Measurements from ENCODE around the gene CDH3. TPM values are rescaled to one million over a fixed set of nuclear protein-coding genes. Genes with fewer than 3 reads are reported as not detected.
A peak's percentile ranks its signal among the peaks of the same experiment; 100 is the strongest.

CDH3 gene
- total and polyA plus RNA-seq, 2 experiments from 2014 or later: 78.0 to 210 TPM

DNA sequence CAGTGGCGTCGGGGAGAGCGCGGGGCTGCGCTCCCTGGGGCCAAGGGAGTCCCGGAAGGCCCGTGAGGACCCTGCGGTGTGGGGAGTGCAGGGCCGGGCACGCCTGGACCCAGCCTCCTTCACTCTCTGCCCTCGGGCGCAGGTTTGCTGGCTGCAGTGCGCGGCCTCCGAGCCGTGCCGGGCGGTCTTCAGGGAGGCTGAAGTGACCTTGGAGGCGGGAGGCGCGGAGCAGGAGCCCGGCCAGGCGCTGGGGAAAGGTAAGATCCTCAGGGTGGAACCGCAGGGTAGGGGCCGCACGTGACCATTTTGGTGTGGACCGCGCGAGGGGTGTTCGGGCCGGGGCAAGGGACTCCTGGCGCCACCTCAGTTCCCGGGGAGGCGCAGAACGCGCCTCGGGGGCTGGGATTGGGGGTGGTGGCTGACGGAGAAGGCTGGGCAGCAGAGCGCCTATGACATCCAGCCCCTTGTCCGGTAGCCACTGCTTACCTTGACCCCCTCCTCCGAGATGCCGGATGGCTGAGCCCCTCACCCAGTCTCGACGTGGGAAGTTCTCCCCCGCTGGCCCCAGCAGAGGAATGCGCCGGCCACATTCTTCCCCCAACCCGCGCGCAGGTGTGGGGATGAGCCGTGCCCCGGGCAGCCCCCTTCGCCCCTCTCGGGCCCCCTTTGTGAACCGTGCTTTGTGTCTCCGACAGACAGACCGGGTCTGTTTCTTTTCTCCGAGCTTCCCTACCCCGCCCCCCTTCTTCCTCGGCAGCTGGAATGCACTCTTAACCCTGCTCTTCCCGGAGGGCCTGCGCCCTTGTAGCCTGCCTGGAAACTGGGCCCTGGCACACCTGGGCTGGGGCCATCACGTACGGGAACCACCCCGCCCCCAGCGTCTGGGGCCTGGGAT, 631 bp downstream of the CDH3 start:
- peaks cover 15% of the 10 kb centered on the region for H3K27me3 ChIP-seq (ENCODE audit: insufficient read depth)
- peak overlapping the region; percentile 94 for H3K27ac ChIP-seq (ENCODE audit: low read depth)

GRCh38 chr16:68646953-68647659, 2.0 kb downstream of the CDH3 start:
- Histone ChIP-seq H3K79me2 (replicated peaks; ENCODE audit: insufficient read depth) (peaks cover 61% of the 10 kb centered on the region), H3K4me2 (peak overlapping the region; percentile 97), H3K27ac (ENCODE audit: low read depth) (peak overlapping the region; percentile 94), H3K27me3 (ENCODE audit: insufficient read depth) (peaks cover 15% of the 10 kb centered on the region), H3K9me2 (ENCODE audit: insufficient read depth) (no peaks in the 10 kb centered on the region), H3K36me3 (ENCODE audit: insufficient read depth) (peaks cover 6% of the 10 kb centered on the region; the same call in 1 of the 2 replicates), H3K4me3 (peak overlapping the region; percentile 98), H3K4me1 (ENCODE audit: insufficient read depth) (peaks cover 30% of the 10 kb centered on the region), H3F3A (replicated peaks; ENCODE audit: low read depth) (peaks cover 12% of the 10 kb centered on the region), H2AFZ (no peak overlapping the region), H4K20me1 (replicated peaks; ENCODE audit: insufficient read depth) (peaks cover 41% of the 10 kb centered on the region)
- DNase-seq (ENCODE audit: low spot score) (no peak), ATAC-seq (no peak)
- no peak overlapping the region for H3K27ac Mint-ChIP-seq
- peak overlapping the region; percentile 88 for H3K4me3 Mint-ChIP-seq
- peaks cover 44% of the 10 kb centered on the region for H3K4me1 Mint-ChIP-seq
- peaks cover 26% of the 10 kb centered on the region for H3K27me3 Mint-ChIP-seq (ENCODE audit: insufficient read depth, low read depth, poor library complexity)
- H3K36me3 Mint-ChIP-seq (ENCODE audit: low read depth): peaks cover 31% of the 10 kb centered on the region
- no peaks in the 10 kb centered on the region for H3K9me3 Mint-ChIP-seq
- TF ChIP-seq NANOG (IDR thresholded peaks at IDR 0.05; ENCODE audit: borderline replicate concordance): no peak
- no peak for TF ChIP-seq ZNF331 (CRISPR knock-in tag; IDR thresholded peaks at IDR 0.05; ENCODE audit: low read depth)
- TF ChIP-seq, protein P1, sequence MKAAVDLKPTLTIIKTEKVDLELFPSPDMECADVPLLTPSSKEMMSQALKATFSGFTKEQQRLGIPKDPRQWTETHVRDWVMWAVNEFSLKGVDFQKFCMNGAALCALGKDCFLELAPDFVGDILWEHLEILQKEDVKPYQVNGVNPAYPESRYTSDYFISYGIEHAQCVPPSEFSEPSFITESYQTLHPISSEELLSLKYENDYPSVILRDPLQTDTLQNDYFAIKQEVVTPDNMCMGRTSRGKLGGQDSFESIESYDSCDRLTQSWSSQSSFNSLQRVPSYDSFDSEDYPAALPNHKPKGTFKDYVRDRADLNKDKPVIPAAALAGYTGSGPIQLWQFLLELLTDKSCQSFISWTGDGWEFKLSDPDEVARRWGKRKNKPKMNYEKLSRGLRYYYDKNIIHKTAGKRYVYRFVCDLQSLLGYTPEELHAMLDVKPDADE (IDR thresholded peaks at IDR 0.05): no peak
- no peak for TF ChIP-seq CREB1 (CRISPR knock-in tag; IDR thresholded peaks at IDR 0.05; ENCODE audit: low read depth)

More for the DNA sequence above, 631 bp downstream of the CDH3 start:
- H3F3A ChIP-seq (replicated peaks; ENCODE audit: low read depth): peaks cover 12% of the 10 kb centered on the region
- H3K4me1 ChIP-seq (ENCODE audit: insufficient read depth): peaks cover 37% of the 10 kb centered on the region
- H3K27me3 Mint-ChIP-seq (ENCODE audit: insufficient read depth, low read depth, poor library complexity): peaks cover 24% of the 10 kb centered on the region
- peaks cover 2% of the 10 kb centered on the region; the same call in 2 of the 3 replicates for H3K9me3 Mint-ChIP-seq
- H3K4me3 ChIP-seq: peak overlapping the region; percentile 98
- H3K36me3 ChIP-seq (ENCODE audit: insufficient read depth): peaks cover 6% of the 10 kb centered on the region; the same call in 1 of the 2 replicates
- H3K4me3 Mint-ChIP-seq: peak overlapping the region; percentile 88
- TF ChIP-seq, protein P2, sequence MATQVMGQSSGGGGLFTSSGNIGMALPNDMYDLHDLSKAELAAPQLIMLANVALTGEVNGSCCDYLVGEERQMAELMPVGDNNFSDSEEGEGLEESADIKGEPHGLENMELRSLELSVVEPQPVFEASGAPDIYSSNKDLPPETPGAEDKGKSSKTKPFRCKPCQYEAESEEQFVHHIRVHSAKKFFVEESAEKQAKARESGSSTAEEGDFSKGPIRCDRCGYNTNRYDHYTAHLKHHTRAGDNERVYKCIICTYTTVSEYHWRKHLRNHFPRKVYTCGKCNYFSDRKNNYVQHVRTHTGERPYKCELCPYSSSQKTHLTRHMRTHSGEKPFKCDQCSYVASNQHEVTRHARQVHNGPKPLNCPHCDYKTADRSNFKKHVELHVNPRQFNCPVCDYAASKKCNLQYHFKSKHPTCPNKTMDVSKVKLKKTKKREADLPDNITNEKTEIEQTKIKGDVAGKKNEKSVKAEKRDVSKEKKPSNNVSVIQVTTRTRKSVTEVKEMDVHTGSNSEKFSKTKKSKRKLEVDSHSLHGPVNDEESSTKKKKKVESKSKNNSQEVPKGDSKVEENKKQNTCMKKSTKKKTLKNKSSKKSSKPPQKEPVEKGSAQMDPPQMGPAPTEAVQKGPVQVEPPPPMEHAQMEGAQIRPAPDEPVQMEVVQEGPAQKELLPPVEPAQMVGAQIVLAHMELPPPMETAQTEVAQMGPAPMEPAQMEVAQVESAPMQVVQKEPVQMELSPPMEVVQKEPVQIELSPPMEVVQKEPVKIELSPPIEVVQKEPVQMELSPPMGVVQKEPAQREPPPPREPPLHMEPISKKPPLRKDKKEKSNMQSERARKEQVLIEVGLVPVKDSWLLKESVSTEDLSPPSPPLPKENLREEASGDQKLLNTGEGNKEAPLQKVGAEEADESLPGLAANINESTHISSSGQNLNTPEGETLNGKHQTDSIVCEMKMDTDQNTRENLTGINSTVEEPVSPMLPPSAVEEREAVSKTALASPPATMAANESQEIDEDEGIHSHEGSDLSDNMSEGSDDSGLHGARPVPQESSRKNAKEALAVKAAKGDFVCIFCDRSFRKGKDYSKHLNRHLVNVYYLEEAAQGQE (IDR thresholded peaks at IDR 0.05; ENCODE audit: unreplicated experiment): no peak
- peak; percentile 10; the same call in 1 of the 2 replicates for TF ChIP-seq CREB1 (CRISPR knock-in tag; IDR thresholded peaks at IDR 0.05; ENCODE audit: low read depth)
- ATAC-seq (peak; percentile 47), DNase-seq (ENCODE audit: low spot score) (peak; percentile 90)
- H4K20me1 ChIP-seq (replicated peaks; ENCODE audit: insufficient read depth): peaks cover 39% of the 10 kb centered on the region
- H3K4me2 ChIP-seq: peak overlapping the region; percentile 97
- no peaks in the 10 kb centered on the region for H3K9me2 ChIP-seq (ENCODE audit: insufficient read depth)
- H2AFZ ChIP-seq: peak overlapping the region; percentile 43; the same call in 1 of the 2 replicates
- peaks cover 20% of the 10 kb centered on the region for H3K36me3 Mint-ChIP-seq (ENCODE audit: low read depth)
- peaks cover 46% of the 10 kb centered on the region for H3K4me1 Mint-ChIP-seq
- H3K79me2 ChIP-seq (replicated peaks; ENCODE audit: insufficient read depth): peaks cover 47% of the 10 kb centered on the region
- H3K27ac Mint-ChIP-seq: peak overlapping the region; percentile 77

All from GM23338 (cell line).